Mammary epithelial cell (primary cell): ENCODE measurements around the gene PDIA5.

Experiments used
- CTCF ChIP-seq, 2 donors: IDR thresholded peaks in 1 of 2; conservative IDR thresholded peaks in 1 of 2; 2 replicates each; pipeline ENCODE4 v1.5.1; 2011 to 2012; ENCODE audit warnings: inconsistent platforms in 2 of 2, low read length in 2 of 2, mild to moderate bottlenecking in 2 of 2, control low read depth in 1 of 2, low read depth in 1 of 2; ENCODE audit not compliant: insufficient read depth in 1 of 2; ENCODE audit errors: extremely low read depth in 1 of 2
- EZH2 ChIP-seq: IDR thresholded peaks from 2 replicates; pipeline ENCODE4 v1.6.1; 2012; ENCODE audit warnings: low read length, inconsistent platforms, borderline replicate concordance

DNA sequence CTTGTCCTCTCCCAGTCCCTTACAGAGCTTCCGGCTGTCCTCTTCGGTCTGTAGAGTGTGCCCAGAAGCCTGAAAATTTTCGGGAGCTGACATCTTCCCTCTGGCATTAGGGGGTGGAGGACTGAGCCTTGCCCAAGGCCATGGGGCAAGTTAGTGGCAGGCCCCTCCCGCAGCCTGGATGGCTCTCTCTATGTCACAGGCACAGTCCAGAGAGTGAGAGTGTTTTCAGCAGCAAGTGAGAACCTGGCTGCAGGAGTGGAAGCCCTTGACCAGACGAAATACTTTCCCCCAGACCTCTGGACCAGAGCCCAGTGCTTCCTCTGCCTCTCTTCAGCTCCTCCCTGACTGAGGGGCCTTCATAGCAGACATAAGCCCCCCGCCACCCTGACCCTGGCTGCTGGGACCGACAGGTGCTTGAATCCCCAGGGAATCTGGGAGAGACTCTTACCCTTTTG lies 84.5 kb downstream of the PDIA5 start:
- TF ChIP-seq CTCF (conservative IDR thresholded peaks at IDR 0.05 in 1 of 2, IDR thresholded peaks at IDR 0.05 in 1 of 2; ENCODE audit: extremely low read depth in 1 of 2, insufficient read depth in 1 of 2, low read depth in 1 of 2, low read length in 2 of 2) (no peak), EZH2 (no peak)
